RPMI7951 (cell line): Measurements from ENCODE around the gene IGF2. TPM values are rescaled to one million over a fixed set of nuclear protein-coding genes. Genes with fewer than 3 reads are reported as not detected.

Source experiments
- DNase-seq: peaks from one replicate; pipeline ENCODE4 v3.0.0-alpha.2; 2012; ENCODE audit warnings: low read depth
- total RNA-seq: library from RNA; depleted of rRNA; stranded (reverse); fragments of >200 nt; shearing (Covaris generic); gene quantifications from 2 replicates; pipeline ENCODE4 v1.2.3, GENCODE V29; 2014

Gene IGF2
- total RNA-seq, 1 experiment from 2014 or later = not detected

DNA sequence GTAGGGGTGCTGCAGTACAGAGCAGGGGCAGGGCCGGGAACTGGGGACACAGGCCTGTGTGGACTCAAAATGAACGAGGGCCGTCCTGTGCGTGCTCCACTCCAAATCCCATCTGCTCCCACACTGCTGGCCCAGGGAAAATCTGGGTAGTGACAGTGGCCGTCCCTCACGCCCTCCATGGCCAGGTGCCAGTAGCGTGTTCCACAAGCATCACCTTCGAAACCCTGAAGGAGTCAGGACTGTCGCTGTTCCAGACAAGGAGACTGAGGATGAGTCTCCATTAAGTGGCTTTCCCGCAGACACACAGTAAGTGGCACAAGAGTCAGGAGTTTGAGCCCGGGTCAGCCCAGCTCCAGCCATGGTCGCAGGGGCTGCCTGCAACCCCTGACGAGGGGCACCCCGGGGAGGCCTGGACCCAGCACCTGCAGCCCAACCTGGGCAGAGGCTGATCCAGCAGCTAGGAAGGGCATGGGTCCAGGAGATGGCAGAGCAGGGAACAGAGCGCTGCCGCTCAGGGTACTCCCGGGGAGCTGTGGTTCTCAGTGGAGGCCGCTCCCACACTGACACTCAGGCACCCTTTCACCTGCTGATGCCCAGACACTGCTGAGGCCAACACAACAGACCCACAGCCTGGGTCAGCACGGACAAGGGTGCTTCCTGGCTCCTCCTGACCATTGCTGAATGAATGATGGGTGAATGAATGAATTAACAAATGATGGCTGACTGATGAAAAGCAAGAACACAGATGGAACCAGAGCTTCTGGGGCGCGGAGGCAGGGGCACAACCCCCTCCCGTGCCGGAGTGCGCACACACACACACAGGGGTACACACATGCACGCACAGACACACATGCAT is 35.3 kb downstream of the IGF2 start:
- DNase-seq = no peak

DNA sequence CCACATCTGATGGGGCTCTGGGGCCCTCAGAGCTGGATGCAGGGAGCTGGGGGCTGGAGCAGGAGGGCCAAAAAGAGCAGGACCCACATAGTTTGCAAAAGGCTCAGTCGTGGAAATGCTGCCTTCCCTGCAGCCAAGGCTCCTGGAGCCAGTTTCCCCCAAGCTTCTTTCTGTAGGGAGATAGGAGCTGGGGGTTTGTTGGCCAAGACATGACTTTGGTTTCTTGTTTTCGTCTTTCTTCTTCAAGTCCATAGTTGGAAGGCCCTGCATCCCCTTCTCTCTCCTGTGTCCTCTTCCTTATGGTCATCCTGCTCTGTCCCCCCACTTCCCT is 36.3 kb downstream of the IGF2 start:
- DNase-seq = no peak

DNA sequence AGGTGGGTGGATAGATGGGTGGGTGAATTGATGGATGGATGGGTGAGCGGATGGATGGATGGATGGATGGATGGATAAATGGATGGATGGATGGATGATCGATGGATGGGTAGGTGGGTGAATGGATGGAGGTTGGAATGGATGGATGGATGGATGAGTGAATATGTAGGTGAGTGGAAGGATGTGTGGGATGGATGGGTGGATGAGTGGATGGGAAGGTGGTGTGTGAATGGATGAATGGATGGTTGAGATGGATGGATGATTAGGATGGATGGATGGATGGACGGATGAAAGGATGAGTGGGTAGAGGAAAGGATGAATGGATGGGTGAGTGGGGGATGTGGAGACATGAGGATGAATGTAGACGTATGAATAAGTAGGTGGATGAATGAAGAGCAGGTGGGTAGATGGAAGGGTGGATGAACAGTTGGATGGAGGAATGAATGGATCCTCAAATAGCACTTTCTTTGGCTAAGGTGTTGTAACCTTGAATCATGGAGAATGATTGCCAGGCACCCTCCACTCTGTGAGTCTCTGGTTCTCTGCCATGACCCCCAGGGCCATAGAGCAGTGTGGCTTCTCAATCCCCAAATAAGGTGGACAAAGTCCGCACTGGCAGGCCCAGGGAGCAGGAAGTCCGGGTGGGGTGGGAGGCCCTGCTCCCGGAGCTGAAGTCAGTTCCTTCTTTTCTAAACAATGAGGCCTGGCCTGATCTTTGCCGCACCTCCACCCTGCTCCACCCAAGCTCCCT is 36.9 kb downstream of the IGF2 start:
- DNase-seq = no peak

DNA sequence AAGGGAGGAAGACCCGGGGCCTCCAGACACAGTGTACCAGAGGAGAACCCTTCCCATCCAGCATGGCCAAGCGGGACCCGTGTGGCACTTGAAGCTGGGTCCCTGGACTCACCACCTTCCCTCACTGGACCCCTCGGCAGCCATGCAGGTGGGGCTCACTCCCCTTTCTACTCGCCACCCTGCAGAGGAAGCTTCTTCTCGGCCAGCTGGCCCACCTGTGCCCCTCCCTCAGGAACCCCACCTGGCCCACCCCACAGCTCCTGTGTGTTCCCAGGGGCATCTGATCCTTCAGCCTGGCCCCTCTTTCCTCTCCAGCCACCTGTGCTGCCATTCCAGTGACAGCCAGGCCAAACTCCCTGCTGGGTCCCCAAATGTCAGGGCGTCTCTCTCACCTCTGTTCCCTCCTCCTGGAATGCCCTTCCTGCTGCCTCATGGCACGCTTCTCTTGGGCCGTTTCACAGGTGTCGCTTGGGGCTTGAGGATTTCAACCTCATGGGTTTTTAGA is 38.0 kb downstream of the IGF2 start:
- no peak for DNase-seq

DNA sequence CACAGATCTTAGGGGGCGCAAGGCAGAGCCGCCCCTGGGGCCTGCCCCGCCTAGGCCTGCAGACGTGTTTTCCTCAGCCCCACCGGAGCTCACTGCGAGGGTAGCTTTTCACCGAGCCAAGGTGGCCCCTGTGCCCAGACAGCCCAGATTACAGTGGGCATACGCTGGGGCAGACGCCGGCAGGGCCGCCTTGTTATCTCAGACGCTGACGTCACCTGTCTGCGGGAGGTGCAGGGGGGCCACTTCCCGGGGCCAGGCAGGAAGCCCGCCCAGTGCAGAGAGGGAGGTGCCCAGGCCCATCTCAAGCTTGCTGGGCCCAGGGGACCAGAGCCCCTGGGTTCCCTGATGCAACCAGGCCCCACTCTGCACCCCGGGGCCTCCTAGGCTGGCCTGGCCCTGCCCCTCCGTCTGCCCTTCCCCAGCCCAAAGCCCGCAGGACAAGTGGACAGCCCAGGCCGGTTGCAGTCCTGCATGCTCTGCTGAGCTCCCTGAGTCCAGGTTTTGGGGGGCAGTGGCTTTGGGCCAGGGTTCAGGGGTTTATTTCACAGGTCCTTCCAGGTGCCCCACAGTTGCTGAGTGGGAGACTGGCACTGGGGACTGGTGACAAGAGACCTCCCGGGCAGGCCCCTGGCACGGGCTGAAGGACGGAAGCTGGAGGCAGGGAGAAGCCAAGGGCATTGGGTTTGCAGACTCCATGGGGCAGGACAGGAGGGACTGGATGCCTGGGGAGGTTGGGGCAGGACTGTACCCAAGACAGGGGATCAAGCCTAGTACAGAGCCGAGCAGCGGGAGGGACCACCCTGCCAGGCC is 38.6 kb downstream of the IGF2 start:
- DNase-seq = no peak

DNA sequence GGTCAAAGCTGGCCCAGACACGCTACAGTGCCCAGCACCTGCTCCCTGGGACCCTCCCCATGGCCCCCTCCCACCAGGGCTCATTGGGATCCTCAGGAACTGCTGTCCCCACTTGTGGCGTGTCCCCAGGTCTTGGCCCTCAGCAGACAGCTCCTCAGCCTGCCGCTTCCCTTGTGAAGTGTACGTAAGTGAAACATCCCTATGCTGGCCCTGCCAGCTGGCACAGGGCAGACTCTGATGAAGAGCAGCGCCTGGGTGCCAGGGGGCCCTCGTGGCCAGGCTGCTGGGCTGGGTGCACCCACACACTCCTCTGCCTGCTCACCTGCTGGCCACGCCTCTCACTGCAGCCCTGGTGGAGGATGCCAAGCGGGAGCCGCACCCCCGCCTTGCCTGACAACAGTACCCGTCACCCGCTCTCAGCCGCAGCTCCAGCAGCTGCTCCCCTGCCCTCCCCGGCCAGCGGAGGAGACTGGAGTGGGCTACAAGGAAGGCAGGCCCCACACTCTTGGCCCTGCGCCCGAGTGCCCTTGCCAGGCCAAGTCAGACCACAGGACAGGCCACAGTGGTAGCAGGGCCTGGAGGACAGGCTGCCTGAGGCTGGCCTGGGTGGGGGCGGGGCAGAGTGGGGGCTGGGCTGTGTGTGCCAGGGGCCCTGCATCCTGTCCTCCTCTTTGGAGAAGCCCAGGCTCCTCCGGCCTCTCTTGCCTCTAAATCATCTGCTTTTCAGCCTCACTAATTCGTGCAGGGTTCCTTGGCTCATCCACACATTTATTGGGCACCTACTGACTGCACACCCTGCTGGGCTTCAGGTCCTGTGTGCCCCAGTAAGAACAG is 39.5 kb downstream of the IGF2 start:
- DNase-seq = no peak

DNA sequence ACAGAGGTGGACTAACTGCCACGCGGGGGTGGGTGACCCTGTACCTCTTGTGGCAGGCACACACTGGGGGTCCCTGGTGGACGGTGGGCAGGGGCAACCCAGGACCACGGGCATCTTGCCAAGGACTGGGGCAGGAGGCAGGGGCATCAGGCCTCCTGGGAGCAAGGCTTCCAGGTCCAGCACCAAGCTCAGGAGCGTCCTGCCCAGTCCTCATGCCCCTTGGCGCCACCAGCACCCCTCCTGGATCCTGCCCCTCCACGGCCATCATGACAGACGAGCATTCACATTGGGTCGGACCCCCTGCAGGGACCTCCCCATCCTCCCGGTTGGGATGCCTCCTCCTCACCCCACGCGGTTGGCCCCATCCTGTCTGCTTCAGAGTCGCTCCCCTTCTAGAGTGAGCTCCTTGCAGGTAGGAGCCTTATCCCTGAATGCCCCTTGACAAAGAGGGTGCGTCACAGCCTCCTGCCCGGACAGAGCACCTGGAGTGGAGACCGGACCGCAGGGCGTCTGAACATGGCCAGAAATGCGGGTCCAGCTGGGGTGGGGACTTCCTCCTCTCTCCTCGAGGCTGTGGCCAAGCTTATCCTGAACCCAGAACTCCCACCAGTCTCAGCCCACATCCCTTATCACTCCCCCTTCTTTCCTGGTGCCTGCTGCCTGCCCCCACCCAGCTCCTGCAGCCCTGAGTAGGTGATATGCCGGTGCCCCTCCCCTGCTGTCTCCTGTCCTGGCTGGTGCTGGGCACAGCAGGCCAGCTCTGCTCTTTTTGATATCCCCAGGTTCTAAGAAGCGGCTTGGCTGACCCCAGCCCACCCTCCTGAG is 40.3 kb downstream of the IGF2 start:
- no peak for DNase-seq

DNA sequence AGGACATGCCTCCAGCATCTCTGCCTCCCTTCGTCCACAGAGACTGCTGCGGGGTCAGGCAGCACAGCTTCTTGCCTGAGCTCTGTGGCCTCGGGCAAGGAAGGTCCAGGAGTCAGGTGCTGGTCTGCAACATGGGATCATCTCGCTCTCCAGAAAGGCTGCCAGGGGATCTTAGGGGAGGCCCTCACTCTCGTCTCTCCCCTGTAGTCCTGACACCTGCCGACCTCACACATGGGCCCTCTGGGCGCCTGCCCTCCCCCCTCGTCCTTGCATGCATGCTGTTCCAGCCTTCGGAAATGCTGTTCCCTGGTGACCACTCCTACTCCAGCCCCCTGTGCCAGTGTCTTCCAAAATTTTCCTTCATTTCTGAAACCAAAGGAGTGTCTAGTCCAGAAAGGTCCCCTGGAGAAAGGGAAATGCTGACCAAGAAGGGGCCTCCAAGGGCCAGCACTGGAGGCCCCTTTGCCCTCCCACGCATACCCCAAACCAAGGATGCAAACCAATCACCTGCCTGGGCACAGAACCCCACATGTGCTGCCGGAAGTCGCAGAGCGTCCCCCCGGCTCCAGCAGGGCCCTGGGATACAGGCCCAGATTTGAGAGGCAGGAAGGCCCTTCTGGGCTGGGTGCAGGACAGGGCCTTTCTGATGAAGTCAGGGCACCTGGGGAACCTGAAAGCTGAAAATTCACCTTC is 41.0 kb downstream of the IGF2 start:
- DNase-seq = no peak

DNA sequence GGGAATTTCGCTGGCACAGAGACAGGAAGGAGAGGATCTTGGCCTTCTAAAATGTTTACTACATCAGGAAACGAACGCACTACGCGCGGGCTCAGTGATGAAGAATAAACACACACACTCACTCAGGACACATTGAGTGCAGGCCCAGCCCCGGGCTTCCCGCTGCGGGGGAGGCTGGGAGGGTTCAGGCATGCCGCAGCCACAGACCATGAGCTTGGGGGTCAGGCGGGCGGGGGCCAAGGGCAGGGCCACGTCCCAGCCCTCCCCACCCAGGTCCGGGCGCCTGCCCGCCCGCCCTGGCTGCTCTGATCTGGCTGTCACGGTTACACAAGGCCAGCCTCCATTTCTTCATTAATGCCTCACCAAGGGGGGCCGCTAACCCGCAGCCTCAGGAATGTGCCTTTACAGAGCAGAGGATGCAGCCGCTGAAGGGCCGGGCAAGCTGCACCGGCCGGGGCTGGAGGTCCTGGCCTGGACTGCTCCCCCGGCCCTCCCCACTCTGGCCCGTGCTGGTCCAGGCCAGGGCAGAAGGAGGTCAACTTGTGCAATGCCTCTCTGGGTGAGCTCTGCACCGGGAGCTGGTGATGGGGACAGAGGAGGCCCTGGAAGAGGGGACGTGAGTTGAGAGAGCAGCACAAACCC is 41.7 kb downstream of the IGF2 start:
- DNase-seq = peak; percentile 50

DNA sequence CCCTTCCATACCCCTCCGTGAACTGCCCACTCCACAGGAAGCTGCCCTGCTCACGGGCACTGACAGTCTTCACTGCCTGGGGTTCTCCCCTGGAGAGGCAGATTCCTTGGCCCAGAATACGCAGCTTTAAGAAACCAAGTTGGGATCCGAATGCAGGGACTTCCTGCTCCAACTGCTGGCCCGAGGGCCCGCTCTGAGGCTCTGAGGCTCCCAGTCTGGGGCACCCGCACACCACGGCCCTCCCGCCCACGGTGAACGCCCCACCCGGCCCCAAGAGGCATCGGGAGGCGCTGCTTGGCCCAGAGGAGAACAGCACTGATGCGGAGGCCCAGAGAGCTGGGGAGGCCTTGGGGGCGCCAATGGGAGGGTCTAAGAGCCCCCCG is 42.3 kb downstream of the IGF2 start:
- no peak for DNase-seq

DNA sequence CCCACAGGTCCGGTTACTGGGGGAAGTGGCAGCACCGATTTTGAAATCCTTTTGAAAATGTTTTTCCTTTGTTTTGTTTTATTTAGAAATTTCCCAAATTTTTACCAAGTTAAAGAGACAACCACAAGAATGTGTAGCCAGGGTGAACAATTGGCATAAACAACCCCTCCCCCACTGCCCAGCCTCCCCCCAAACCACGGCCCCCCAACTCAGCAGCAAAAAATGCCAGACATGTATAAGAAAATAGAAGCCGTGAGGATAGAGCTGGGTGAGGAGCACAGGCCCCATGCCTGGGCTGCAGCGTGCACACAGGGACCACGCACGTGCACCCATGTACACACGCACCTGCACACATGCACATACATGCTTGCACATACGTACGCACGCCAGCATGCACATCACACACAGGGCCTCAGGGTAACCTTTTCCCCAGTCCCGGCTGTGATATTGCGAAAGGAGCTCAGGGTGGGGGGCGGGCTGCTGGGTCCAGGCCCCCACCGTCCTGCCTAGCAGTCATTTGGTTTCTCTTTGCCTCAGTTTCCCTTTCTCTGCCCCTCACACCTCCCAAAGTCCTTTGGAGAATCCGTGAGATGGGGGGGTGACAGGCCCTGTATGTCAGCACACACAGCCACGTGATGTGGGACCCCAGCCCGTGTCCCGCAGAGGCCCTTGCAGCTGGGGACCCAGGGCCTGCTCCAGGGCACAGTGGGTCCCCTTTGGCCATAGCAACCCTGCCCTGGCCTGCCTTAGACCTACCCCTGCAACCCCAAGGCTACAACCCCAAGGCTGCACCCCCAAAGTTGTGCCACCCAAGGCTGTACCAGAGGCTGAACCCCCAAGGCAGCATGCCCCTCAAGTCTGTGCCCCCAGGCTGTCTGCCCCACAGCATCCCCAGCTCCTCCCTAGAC is 42.9 kb downstream of the IGF2 start:
- DNase-seq = no peak

DNA sequence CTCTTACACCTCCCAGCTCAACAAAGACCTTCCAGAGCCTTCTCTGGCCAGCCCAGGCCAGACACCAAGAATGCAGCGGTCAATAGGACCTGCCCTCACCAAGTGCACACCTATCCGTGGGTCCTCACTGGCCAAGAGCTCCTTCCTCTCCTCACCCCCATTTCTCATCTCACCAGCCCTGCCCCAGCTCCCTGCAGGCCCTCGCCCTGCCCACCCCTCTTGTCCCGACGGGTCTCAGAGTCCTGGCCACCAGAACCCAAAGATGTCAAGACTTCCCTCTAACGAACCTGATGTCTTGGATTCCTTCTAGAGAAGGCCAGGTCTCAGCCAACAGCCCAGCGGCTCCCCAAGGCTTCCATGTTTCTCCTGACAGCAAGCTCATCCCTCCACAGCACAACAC is 43.6 kb downstream of the IGF2 start:
- DNase-seq = no peak

DNA sequence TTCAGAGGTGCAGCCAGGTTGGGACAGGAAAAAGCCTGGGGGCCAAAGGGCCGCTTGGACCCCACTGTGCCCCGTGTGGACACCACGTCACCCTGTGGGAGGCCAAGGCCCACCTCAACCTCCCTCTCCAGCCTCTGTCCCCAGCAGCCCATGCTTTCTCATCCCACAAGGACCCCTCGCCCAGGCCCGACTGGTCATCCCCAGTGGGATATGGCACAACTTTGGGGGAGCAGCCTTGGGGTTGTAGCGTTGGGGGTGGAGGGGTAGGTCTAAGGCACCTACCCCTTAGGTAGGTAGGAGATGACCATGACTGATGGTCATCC is 44.0 kb downstream of the IGF2 start:
- DNase-seq = no peak

DNA sequence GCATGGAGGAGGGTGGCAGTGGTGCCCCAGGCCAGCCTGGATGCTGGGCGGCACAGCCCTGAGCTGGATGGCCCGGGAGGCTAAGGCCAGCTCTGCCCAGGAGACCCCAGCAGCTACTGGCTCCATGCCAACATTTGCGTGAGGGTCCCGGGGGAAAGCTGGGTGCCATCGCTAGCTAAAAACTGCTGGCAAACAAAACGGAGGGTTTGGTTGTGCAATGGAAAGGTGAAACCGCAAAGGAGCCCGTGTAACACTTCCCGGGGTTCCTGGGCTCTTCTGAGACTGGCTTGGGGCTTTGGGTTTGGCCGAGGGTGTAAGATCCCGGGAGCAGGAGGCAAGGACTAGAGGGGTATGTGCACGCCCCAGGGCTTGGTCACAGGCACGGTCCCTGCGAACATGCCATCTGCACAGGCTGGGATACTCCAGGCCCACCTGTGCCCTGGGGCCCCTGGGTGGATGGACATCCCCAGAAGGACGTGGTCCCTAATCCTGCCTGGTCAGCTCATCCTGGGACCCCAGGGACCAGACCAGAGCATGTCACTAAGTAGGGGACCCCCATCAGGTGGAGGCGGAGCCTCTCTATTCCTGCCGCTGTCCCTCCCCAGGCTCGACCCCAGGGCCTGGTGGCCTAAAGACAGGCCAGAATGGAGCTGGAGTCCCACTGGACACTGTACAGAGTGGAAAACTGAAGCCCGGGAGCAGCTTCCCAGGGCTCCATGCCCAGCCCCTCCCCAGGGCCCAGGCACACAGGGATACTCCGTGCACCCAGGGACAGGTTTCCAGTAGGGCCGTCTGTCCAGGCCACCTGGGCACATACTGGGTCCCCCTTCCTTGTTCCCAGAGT is 44.6 kb downstream of the IGF2 start:
- no peak for DNase-seq

DNA sequence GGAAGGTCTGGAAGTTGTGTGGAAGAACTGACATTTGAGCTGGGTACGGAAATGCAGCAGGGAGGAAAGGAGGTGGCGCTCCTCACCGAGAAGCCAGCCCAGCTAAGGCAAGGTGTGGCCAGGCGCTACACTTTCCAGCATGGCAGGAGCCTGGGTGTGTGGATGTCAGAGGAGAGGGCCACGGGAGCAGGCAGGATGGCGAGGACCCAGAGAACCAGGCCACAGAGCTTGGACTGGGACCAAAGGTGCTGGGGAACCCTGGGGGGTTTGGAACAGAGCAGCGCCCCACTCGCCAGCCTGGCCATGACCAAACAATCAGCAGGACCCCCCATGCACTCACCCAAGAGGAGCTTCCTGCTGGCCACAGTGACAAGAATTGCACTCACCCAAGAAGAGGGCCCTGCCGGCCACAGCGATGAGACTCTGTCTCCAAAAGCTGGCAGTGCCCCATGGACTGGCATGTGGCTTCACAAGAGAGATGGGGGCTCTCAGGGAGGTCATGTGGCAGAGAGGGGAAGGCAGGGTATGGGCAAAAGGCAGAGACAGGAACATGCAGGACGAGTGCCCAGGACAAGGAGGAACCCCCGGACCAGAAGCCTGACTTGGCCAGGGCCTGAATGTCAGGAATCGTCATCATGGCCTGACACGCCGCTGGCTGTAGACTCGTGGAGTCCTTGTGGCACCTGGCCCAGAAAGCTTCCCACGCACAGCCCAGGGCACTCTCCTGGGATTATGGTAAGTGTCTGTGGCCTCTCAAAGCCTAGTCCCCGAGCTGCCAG is 45.4 kb downstream of the IGF2 start:
- peak; percentile 63 for DNase-seq

DNA sequence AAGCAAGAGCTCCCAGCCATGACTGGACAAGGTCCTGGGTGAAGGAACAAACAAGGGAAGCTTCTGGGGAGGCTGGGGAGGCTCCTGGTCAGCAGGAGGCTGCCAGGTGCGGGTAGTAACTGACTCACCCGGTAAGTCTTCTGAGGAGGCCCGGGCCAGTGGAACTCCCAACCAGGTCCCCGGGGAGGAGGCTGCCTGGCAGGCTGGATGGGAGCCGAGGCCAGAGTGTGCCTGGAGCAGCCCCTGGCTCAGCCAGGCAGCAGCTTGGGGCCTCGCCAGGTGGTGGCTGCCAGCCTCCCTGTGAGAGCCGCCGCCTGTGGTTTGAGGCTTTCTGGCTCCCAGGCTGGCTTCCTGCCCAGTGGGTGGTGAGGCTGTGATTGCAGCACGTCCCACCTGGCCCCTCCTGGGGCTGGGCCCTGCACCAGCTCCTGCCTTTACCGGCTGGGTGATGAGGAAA is 46.2 kb downstream of the IGF2 start:
- DNase-seq = peak; percentile 66

DNA sequence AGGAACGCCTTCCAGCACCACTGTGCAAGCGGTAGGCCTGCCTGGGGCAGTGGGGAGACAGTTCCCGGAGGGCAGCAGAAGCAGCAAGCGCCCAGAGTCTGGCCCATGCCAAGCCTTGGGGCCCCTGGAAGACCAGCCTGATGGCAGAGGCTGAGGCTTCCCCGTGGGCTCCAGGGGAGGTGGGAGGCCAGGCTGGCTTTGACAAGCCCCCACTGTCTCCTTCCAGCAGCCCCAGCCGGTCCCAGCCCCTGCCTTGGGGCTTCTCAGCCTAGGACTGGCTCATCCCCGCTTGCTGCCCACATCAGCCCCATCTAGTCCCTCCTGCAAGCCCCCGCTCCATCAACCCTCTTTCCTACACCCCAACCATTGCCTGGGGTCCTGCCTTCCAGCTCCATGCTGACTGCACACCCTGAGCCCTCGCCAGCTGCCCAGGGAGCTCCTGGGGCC is 46.7 kb downstream of the IGF2 start:
- DNase-seq = no peak
